ENCODE results near the gene PAX2.

DNA sequence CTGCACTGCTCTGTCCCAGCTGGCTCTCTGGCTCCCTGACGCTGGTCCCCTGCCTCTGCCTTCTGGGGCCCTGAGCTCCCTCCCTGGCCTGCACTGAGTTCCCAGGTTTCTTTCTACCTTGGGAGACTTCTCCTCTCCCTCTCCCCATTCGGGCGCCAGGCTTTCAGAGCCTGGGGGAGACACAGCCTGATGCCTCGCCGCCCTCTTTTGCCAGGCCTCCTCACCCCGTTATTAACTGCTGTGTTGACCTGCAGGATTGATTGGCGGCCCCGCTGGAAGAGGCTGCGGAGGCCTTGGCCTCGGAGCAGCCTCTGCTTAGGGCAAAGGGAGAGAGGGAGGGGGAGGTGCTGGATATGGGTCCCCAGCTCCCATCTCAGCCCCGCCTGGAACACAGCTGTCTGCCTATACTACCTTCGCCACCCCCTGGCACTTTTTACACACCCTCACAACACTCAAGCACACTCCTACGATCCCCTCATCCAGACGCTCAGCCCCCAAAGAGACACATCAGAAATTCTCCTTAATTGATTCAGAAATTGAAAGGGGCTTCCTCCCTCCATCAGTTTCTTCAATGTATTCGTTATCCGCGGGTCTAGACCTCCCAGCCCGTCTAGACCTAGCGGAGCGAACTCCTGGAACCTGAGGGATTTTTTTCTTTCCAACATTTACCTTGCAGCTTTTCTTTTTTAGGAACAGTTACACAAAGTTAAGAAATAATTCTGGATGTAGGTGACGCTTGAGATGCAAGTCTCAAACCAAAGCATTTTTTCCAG, 7.1 kb upstream of the PAX2 start:
- TF ChIP-seq, protein P1, sequence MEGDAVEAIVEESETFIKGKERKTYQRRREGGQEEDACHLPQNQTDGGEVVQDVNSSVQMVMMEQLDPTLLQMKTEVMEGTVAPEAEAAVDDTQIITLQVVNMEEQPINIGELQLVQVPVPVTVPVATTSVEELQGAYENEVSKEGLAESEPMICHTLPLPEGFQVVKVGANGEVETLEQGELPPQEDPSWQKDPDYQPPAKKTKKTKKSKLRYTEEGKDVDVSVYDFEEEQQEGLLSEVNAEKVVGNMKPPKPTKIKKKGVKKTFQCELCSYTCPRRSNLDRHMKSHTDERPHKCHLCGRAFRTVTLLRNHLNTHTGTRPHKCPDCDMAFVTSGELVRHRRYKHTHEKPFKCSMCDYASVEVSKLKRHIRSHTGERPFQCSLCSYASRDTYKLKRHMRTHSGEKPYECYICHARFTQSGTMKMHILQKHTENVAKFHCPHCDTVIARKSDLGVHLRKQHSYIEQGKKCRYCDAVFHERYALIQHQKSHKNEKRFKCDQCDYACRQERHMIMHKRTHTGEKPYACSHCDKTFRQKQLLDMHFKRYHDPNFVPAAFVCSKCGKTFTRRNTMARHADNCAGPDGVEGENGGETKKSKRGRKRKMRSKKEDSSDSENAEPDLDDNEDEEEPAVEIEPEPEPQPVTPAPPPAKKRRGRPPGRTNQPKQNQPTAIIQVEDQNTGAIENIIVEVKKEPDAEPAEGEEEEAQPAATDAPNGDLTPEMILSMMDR (IDR thresholded peaks at IDR 0.05; ENCODE audit: insufficient read depth, low read length, poor library complexity, severe bottlenecking) = no peak
- TF ChIP-seq EZH2phosphoT487 (conservative IDR thresholded peaks at IDR 0.05; ENCODE audit: low read length) = no peak
